Upper lobe of right lung (tissue), 1 donor: Measurements from ENCODE around the gene MAP7. TPM values are rescaled to one million over a fixed set of nuclear protein-coding genes. Genes with fewer than 3 reads are reported as not detected.
A peak's percentile ranks its signal among the peaks of the same experiment; 100 is the strongest.

Experiments used
- ATAC-seq: fragments of 200-7000 bp; cut with Tn5 transposase; one replicate; pipeline ENCODE4 v1.9.1; 2020; ENCODE audit warnings: mild to moderate bottlenecking, moderate library complexity
- DNase-seq: peaks from one replicate; pipeline ENCODE4 v3.0.0-alpha.2; 2020
- H3K27ac ChIP-seq: fragments of 200-600 bp; one replicate; pipeline ENCODE4 v1.8.0; 2022
- H3K27me3 ChIP-seq: fragments of 200-600 bp; one replicate; pipeline ENCODE4 v1.8.0; 2022; ENCODE audit warnings: mild to moderate bottlenecking
- H3K36me3 ChIP-seq: fragments of 200-600 bp; one replicate; pipeline ENCODE4 v1.8.0; 2022
- H3K4me1 ChIP-seq: fragments of 200-600 bp; one replicate; pipeline ENCODE4 v1.8.0; 2022
- H3K4me3 ChIP-seq: fragments of 200-600 bp; one replicate; pipeline ENCODE4 v1.8.0; 2022; ENCODE audit warnings: mild to moderate bottlenecking
- H3K9me3 ChIP-seq: fragments of 200-600 bp; one replicate; pipeline ENCODE4 v1.8.0; 2022
- CTCF ChIP-seq: fragments of 200-600 bp; IDR thresholded peaks from one replicate; pipeline ENCODE4 v1.8.0; 2022; ENCODE audit warnings: antibody characterized with exemption
- intact Hi-C: fragments of 100-400 bp; cut with DNase I; formaldehyde crosslinking; loops from one replicate; pipeline ENCODE4 v1.11.0; 2022
- total RNA-seq: library from RNA; stranded (reverse); fragmentation: NEBNext Ultra II Directional; extraction: Animal tissue kit (Norgen Biotek cat#: 25700); gene quantifications from one replicate; pipeline ENCODE4 v1.2.1, GENCODE V29; 2021
- donor health status: DM: no; HTN: yes; CAD: no; lungs with severe emphysema.

MAP7 gene
- total RNA-seq, 1 donor from 2014 or later: 23.2 TPM

- no peak for DNase-seq
- intact Hi-C loops: no loop called here
These were observed 120.8 kb downstream of the MAP7 start for GRCh38 chr6:136429264-136430065.

GRCh38 chr6:136427378-136427717 is 122.9 kb downstream of the MAP7 start:
- no peaks in the 10 kb centered on the region for H3K36me3 ChIP-seq
- H3K27ac ChIP-seq: no peak overlapping the region
- no peak overlapping the region for H3K4me3 ChIP-seq
- no peaks in the 10 kb centered on the region for H3K4me1 ChIP-seq
- TF ChIP-seq CTCF: no peak
- intact Hi-C loops: no loop called here
- DNase-seq (no peak), ATAC-seq (no peak)
- no peaks in the 10 kb centered on the region for H3K9me3 ChIP-seq
- H3K27me3 ChIP-seq: no peaks in the 10 kb centered on the region

More at GRCh38 chr6:136429264-136430065, 120.8 kb downstream of the MAP7 start:
- no peak for ATAC-seq
- Histone ChIP-seq H3K9me3 (no peaks in the 10 kb centered on the region), H3K27ac (no peak overlapping the region), H3K36me3 (no peaks in the 10 kb centered on the region), H3K4me1 (no peaks in the 10 kb centered on the region), H3K27me3 (no peaks in the 10 kb centered on the region), H3K4me3 (no peak overlapping the region)
- no peak for TF ChIP-seq CTCF

GRCh38 chr6:136426627-136427377 is 123.4 kb downstream of the MAP7 start:
- DNase-seq: no peak
- no peaks in the 10 kb centered on the region for H3K9me3 ChIP-seq
- intact Hi-C loops: no loop called here
- no peak overlapping the region for H3K27ac ChIP-seq
- TF ChIP-seq CTCF: no peak
- no peaks in the 10 kb centered on the region for H3K27me3 ChIP-seq
- ATAC-seq: peak; percentile 51
- no peaks in the 10 kb centered on the region for H3K4me1 ChIP-seq
- H3K4me3 ChIP-seq: no peak overlapping the region
- H3K36me3 ChIP-seq: no peaks in the 10 kb centered on the region

GRCh38 chr6:136425793-136426192 is 124.4 kb downstream of the MAP7 start:
- Histone ChIP-seq H3K27me3 (no peaks in the 10 kb centered on the region), H3K9me3 (no peaks in the 10 kb centered on the region), H3K4me3 (no peak overlapping the region), H3K36me3 (no peaks in the 10 kb centered on the region), H3K4me1 (no peaks in the 10 kb centered on the region), H3K27ac (no peak overlapping the region)
- intact Hi-C loops: no loop called here
- no peak for DNase-seq
- no peak for TF ChIP-seq CTCF
- ATAC-seq: no peak

- intact Hi-C loops: no loop called here
These were observed 125.3 kb downstream of the MAP7 start for GRCh38 chr6:136424901-136425300.

More at GRCh38 chr6:136424901-136425300, 125.3 kb downstream of the MAP7 start:
- Histone ChIP-seq H3K27ac (no peak overlapping the region), H3K4me1 (no peaks in the 10 kb centered on the region), H3K9me3 (no peaks in the 10 kb centered on the region), H3K27me3 (no peaks in the 10 kb centered on the region), H3K36me3 (no peaks in the 10 kb centered on the region), H3K4me3 (no peak overlapping the region)
- no peak for ATAC-seq
- no peak for TF ChIP-seq CTCF
- no peak for DNase-seq
